Fibroblast of lung (primary cell): ENCODE measurements around the gene RYR1. TPM values are rescaled to one million over a fixed set of nuclear protein-coding genes. Genes with fewer than 3 reads are reported as not detected.

Experiments
- DNase-seq, 2 donors: peaks; one replicate each; pipeline versions ENCODE4 v3.0.0 to v3.0.0-alpha.2; 2010; ENCODE audit warnings: low read depth in 2 of 2
- H2AFZ ChIP-seq: 2 replicates; pipeline ENCODE4 v1.5.1; 2012; ENCODE audit warnings: low read length, control low read depth, inconsistent platforms
- H3K27ac ChIP-seq: 2 replicates; pipeline ENCODE4 v1.5.1; 2011; ENCODE audit warnings: low read length, control low read depth; ENCODE audit not compliant: insufficient read depth
- H3K27me3 ChIP-seq: 2 replicates; pipeline ENCODE4 v1.5.1; 2011; ENCODE audit warnings: mild to moderate bottlenecking, low read length; ENCODE audit not compliant: control insufficient read depth, insufficient read depth
- H3K36me3 ChIP-seq: 2 replicates; pipeline ENCODE4 v1.5.1; 2011; ENCODE audit warnings: low read length; ENCODE audit not compliant: control insufficient read depth, insufficient read depth
- H3K4me1 ChIP-seq: 2 replicates; pipeline ENCODE4 v1.5.1; 2011; ENCODE audit warnings: low read length; ENCODE audit not compliant: control insufficient read depth, insufficient read depth; ENCODE audit errors: extremely low read depth
- H3K4me2 ChIP-seq: 2 replicates; pipeline ENCODE4 v1.5.1; 2011; ENCODE audit warnings: low read length, control low read depth; ENCODE audit not compliant: insufficient read depth; ENCODE audit errors: extremely low read depth
- H3K4me3 ChIP-seq, 4 experiments: fragments of 200-600 bp in 1 of 4; sonication (generic) in 1 of 4; replicated peaks in 1 of 4; 2 replicates each; pipeline ENCODE4 v1.5.1; 2011 to 2016; ENCODE audit warnings: low read length in 4 of 4, low read depth in 3 of 4, mild to moderate bottlenecking in 3 of 4, control low read depth in 2 of 4, inconsistent platforms in 1 of 4, mixed read lengths in 1 of 4; ENCODE audit not compliant: insufficient read depth in 1 of 4; ENCODE audit errors: control extremely low read depth in 1 of 4
- H3K79me2 ChIP-seq: 2 replicates; pipeline ENCODE4 v1.5.1; 2012; ENCODE audit warnings: mild to moderate bottlenecking, low read length, inconsistent platforms; ENCODE audit not compliant: control insufficient read depth, insufficient read depth
- H3K9ac ChIP-seq: 2 replicates; pipeline ENCODE4 v1.5.1; 2011; ENCODE audit warnings: mild to moderate bottlenecking, low read length, control low read depth; ENCODE audit not compliant: insufficient read depth
- H3K9me3 ChIP-seq: 2 replicates; pipeline ENCODE4 v1.5.1; 2012; ENCODE audit warnings: low read depth, low read length; ENCODE audit not compliant: control insufficient read depth, insufficient read depth
- H4K20me1 ChIP-seq: 2 replicates; pipeline ENCODE4 v1.5.1; 2011; ENCODE audit warnings: low read length; ENCODE audit not compliant: control insufficient read depth, insufficient read depth; ENCODE audit errors: extremely low read depth
- CTCF ChIP-seq, 2 donors: IDR thresholded peaks in 1 of 2; conservative IDR thresholded peaks in 1 of 2; 1 replicate in 1 of 2; 2 replicates in 1 of 2; pipeline ENCODE4 v1.5.1; 2011 to 2012; ENCODE audit warnings: low read length in 2 of 2, control low read depth in 1 of 2, inconsistent platforms in 1 of 2, low read depth in 1 of 2, mild to moderate bottlenecking in 1 of 2
- EZH2 ChIP-seq: IDR thresholded peaks from 2 replicates; pipeline ENCODE4 v1.5.1; 2012; ENCODE audit warnings: low read length, control low read depth, mild to moderate bottlenecking; ENCODE audit errors: missing control alignments
- polyA plus RNA-seq, 2 donors: library from polyadenylated mRNA; depleted of rRNA in 1 of 2; stranded (reverse) in 1 of 2; unstranded in 1 of 2; fragments of >200 nt; gene quantifications; 2 replicates each; pipeline ENCODE4 v1.2.1, GENCODE V29; 2011 to 2012; ENCODE audit warnings: missing spikeins in 1 of 2
- total RNA-seq: library from RNA; depleted of rRNA; stranded (reverse); fragments of >200 nt; gene quantifications from 2 replicates; pipeline ENCODE4 v1.2.1, GENCODE V29; 2014

RYR1 gene
- total and polyA plus RNA-seq, 2 donors (not counting 1 experiment from before 2014, with no cell fraction given) = under 0.01 TPM

DNA sequence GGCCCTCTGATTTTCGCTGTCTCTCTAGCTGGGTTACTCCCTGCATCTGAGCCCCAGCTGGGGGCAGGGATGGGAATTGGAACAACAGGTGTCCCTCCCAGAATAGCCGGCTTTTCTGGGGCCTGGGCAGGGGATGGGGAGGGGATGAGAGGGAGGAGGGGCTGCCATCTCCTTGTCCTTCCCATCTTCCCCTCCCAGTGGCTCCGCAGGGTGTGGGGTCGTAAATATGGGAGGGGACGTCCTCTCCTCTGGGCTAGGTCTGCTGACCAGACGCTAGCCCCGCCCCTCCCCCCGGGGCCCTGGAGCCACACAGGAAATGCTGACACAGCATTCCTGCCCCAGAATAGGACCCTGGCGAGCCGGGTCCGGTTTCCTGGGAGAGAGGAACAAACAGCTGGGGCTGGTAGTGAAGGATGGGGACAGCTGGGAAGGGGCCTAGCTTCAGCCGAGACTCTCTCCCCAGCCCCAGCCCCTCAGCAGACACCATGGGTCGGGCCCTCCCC, 1.1 kb downstream of the RYR1 start:
- Histone ChIP-seq H2AFZ (no peak overlapping the region), H3K79me2 (no peaks in the 10 kb centered on the region), H3K4me1 (no peaks in the 10 kb centered on the region), H3K27me3 (peaks cover 4% of the 10 kb centered on the region), H3K4me3 (no peak overlapping the region), H3K9me3 (no peaks in the 10 kb centered on the region), H4K20me1 (no peaks in the 10 kb centered on the region), H3K27ac (no peak overlapping the region), H3K4me2 (no peak overlapping the region), H3K9ac (no peak overlapping the region), H3K36me3 (no peaks in the 10 kb centered on the region)
- no peak for TF ChIP-seq EZH2
- no peak for TF ChIP-seq CTCF (conservative IDR thresholded peaks at IDR 0.05 in 1 of 2, IDR thresholded peaks at IDR 0.05 in 1 of 2; ENCODE audit: low read depth in 1 of 2, low read length in 2 of 2)
- no peak for DNase-seq

GRCh38 chr19:38437295-38437694, 3.8 kb downstream of the RYR1 start:
- H3K9ac ChIP-seq = no peak overlapping the region
- no peaks in the 10 kb centered on the region for H3K4me1 ChIP-seq
- H4K20me1 ChIP-seq = no peaks in the 10 kb centered on the region
- no peak overlapping the region for H3K4me2 ChIP-seq
- no peaks in the 10 kb centered on the region for H3K9me3 ChIP-seq
- no peak overlapping the region for H2AFZ ChIP-seq
- no peak for DNase-seq
- no peak overlapping the region for H3K4me3 ChIP-seq
- H3K27me3 ChIP-seq = peaks cover 4% of the 10 kb centered on the region
- TF ChIP-seq EZH2 = no peak
- no peak for TF ChIP-seq CTCF (conservative IDR thresholded peaks at IDR 0.05 in 1 of 2, IDR thresholded peaks at IDR 0.05 in 1 of 2; ENCODE audit: low read depth in 1 of 2, low read length in 2 of 2)
- H3K27ac ChIP-seq = no peak overlapping the region
- H3K36me3 ChIP-seq = no peaks in the 10 kb centered on the region
- no peaks in the 10 kb centered on the region for H3K79me2 ChIP-seq

- DNase-seq = no peak
- no peak overlapping the region for H3K27ac ChIP-seq
- H3K4me1 ChIP-seq = no peaks in the 10 kb centered on the region
Measured at GRCh38 chr19:38437917-38438316, 4.4 kb downstream of the RYR1 start.

More at GRCh38 chr19:38437917-38438316, 4.4 kb downstream of the RYR1 start:
- H3K4me3 ChIP-seq = no peak overlapping the region
- H3K9ac ChIP-seq = no peak overlapping the region
- no peaks in the 10 kb centered on the region for H4K20me1 ChIP-seq
- peaks cover 4% of the 10 kb centered on the region for H3K27me3 ChIP-seq
- H3K9me3 ChIP-seq = no peaks in the 10 kb centered on the region
- no peak overlapping the region for H2AFZ ChIP-seq
- H3K4me2 ChIP-seq = no peak overlapping the region
- no peak for TF ChIP-seq EZH2
- no peak for TF ChIP-seq CTCF (conservative IDR thresholded peaks at IDR 0.05 in 1 of 2, IDR thresholded peaks at IDR 0.05 in 1 of 2; ENCODE audit: low read depth in 1 of 2, low read length in 2 of 2)
- H3K36me3 ChIP-seq = no peaks in the 10 kb centered on the region
- no peaks in the 10 kb centered on the region for H3K79me2 ChIP-seq
